Measurements from ENCODE around the gene USP6NL. TPM values are rescaled to one million over a fixed set of nuclear protein-coding genes. Genes with fewer than 3 reads are reported as not detected.

Gene USP6NL
- total RNA-seq, 4 donors from 2014 or later: 13.9 to 17.1 (median 15.8) TPM

DNA sequence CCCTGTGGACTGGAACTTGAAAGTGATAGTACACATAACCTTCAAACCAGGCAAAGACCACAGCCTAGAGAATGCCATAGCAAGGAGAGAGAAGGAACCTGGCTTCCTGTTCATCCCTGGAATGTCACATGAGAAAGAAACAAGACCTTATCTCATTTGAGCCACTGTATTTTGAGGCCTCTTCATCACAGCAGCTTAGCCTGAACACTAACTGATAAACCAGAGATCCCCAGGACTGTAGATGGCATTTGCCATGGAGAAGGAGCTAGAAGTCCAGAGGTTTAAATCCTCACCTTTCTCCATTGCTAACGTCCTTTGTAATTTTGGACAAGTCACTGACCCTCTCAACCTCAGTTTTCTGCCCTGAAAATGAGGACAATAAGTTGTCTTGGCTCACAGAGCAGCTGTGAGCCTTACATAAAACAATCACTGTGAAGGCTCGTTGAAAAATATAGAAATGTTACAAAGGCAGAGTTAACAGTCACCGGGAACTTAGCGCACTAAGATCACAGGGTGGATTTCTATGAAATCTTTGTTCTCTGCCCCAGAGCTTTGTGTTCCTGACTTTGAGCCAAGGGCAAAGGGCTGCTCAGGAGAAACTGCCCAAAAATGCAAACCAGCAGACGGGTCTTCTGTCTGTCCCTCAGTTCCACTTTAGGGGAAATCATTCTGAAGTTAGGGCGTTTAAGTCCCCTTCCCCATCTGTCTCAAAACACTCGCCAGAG is 197.0 kb downstream of the USP6NL start:
- TF ChIP-seq CTCF (IDR thresholded peaks at IDR 0.05): no peak
- no peak for ATAC-seq (ENCODE audit: low FRiP score)
- DNase-seq (ENCODE audit: low spot score): no peak

GRCh38 chr10:11411926-11412545 is 199.4 kb downstream of the USP6NL start:
- no peak for TF ChIP-seq CTCF (IDR thresholded peaks at IDR 0.05)
- DNase-seq (ENCODE audit: low spot score) (no peak), ATAC-seq (ENCODE audit: low FRiP score) (no peak)

DNA sequence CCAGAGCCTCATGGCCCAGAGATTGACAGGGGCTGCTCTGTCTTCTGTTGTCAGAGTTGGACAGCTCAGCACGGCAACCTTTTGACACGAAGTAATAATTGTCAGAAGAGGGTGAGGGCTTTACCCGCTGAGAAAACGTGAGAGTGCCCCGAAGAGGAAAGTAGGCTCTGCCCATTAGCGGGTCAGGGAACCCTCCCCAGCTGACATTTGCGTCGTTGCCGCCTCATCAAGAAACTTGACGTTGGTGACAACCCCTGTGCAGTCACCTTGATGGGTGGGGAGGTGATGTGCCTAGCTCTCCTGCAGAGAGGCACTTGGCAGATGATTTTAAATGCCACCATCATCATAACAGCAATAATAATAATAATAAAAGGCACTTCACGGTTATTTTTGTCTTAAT is 202.1 kb downstream of the USP6NL start:
- DNase-seq (ENCODE audit: low spot score): no peak
- no peak for ATAC-seq (ENCODE audit: low FRiP score)
- no peak for TF ChIP-seq CTCF (IDR thresholded peaks at IDR 0.05)

DNA sequence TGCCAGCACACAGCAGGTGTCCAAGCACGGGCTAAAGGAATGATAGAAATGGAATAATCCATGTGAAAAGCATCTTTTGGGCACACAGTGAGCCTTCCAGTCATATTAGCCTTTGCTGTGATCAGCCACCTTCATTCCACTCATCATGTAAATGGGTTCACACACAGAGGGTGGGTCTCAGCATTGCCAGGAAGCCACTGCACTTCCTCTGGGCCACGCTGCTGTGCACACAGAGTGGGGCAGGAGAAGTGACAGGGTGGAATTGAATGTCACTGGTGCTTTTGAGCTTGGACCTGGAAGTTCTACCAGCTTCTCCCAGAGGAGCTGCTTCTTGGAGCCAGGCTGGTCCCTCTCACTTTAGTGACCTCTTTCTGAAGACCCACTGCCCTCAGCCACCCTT is 203.5 kb downstream of the USP6NL start:
- DNase-seq (ENCODE audit: low spot score) (no peak), ATAC-seq (ENCODE audit: low FRiP score) (no peak)
- TF ChIP-seq CTCF (IDR thresholded peaks at IDR 0.05): no peak

DNA sequence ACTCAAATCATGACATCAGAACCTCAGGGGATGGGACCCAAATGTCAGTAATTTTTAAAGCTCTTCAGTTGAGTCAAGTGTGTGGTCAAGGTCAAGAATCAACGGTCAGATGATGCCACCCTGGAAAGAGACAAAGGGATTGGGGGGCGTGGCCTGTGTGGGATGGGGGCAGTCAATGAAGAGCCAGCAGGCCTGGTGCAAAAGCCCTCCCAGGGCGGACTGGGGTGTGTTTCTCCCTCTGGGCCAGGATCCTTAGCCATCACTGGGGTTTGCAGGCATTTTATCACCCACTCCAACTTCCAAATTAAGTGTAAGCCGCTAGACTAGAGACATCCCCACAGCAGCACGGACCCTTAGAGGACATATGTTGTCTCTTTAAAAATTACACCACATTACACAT is 204.7 kb downstream of the USP6NL start:
- no peak for ATAC-seq (ENCODE audit: low FRiP score)
- TF ChIP-seq CTCF (IDR thresholded peaks at IDR 0.05): no peak
- no peak for DNase-seq (ENCODE audit: low spot score)

DNA sequence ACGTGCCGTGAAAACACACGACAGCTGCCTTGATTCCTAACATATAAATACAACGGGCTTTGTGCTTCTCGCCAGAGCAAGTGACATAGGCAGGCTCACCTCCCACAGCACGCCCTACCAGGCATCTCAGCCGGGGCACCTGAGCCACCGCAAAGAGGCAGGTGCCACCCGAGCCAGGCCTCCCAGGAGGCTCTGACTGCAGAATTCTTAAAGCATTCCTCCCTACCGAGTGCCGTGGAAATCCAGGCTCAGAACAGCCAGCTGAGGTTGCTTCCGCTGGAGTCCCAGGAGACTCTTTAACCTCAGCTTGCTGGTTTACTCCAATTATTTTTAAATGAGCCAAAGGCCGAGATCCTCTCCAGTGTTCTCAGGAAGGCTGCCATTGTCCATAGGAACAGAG is 206.5 kb downstream of the USP6NL start:
- DNase-seq (ENCODE audit: low spot score) (no peak), ATAC-seq (ENCODE audit: low FRiP score) (no peak)
- no peak for TF ChIP-seq CTCF (IDR thresholded peaks at IDR 0.05)

Other genes starting within 250 kb of the USP6NL start
- gene ECHDC3, start 130.7 kb upstream of the USP6NL start, total RNA-seq: 100 to 1,000 TPM; 138 to 577 (median 292) TPM
- gene PROSER2, start 211.7 kb upstream of the USP6NL start, total RNA-seq: 1 to 10 TPM; 1.1 to 8.2 (median 6.3) TPM

Data from omental fat pad (tissue), 4 donors.